Measurements from ENCODE around the gene PPP4R1.

The PPP4R1 gene

GRCh38 chr18:9536354-9537152 lies 77.8 kb downstream of the PPP4R1 start:
- H3K27ac ChIP-seq = no peak overlapping the region
- TF ChIP-seq ZFX (IDR thresholded peaks at IDR 0.05) = no peak
- TF ChIP-seq CTCF (conservative IDR thresholded peaks at IDR 0.05) = no peak

DNA sequence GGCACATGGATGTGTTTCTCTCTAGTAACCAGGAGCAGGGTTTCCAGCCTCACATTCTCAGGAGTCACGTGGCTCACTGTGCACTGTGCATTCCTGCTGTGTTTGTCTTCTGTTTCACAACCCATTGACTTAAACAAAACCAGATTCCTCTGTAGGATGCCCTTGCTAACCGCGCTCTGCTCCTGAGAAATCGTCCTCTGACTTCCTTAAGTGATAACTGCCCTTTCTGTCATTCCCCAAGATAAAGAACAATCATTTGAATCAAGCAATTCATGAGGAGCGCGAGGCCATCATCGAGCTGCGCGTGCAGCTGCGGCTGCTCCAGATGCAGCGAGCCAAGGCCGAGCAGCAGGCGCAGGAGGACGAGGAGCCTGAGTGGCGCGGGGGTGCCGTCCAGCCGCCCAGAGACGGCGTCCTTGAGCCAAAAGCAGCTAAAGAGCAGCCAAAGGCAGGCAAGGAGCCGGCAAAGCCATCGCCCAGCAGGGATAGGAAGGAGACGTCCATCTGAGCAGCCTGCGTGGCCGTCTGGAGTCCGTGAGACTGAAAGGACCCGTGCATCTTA lies 78.8 kb downstream of the PPP4R1 start:
- TF ChIP-seq CTCF (conservative IDR thresholded peaks at IDR 0.05) (no peak), ZFX (IDR thresholded peaks at IDR 0.05) (no peak)
- H3K27ac ChIP-seq = no peak overlapping the region

GRCh38 chr18:9534844-9535243 lies 79.5 kb downstream of the PPP4R1 start:
- TF ChIP-seq CTCF (conservative IDR thresholded peaks at IDR 0.05) = no peak
- TF ChIP-seq ZFX (IDR thresholded peaks at IDR 0.05) = no peak
- H3K27ac ChIP-seq = no peak overlapping the region

- TF ChIP-seq CTCF (conservative IDR thresholded peaks at IDR 0.05) = no peak
- no peak for TF ChIP-seq ZFX (IDR thresholded peaks at IDR 0.05)
- no peak overlapping the region for H3K27ac ChIP-seq
Measured at GRCh38 chr18:9531791-9532410, 82.5 kb downstream of the PPP4R1 start.

GRCh38 chr18:9530226-9531009 lies 83.9 kb downstream of the PPP4R1 start:
- TF ChIP-seq ZFX (IDR thresholded peaks at IDR 0.05) = no peak
- no peak for TF ChIP-seq CTCF (conservative IDR thresholded peaks at IDR 0.05)
- no peak overlapping the region for H3K27ac ChIP-seq

DNA sequence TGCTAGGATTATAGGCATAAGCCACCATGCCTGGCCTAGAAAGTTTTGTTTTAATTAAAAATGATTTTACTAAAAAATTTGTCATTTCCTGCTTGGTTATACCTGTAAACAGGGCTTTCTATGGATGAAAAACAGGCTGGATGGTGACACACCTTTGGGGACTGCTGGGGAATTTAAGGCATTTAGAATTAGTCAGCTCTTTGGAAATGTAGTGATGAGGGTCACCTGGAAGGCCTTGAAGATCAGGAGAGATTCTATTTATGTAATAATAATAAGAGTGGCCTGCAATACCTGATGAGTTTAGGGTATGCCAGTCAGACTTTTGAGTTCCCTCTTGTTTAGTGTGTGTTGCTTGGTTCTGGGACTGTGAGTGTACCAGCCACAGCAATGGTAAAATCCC lies 87.9 kb downstream of the PPP4R1 start:
- no peak overlapping the region for H3K27ac ChIP-seq
- no peak for TF ChIP-seq ZFX (IDR thresholded peaks at IDR 0.05)
- no peak for TF ChIP-seq CTCF (conservative IDR thresholded peaks at IDR 0.05)
